WERI-Rb-1 (cell line): ENCODE results near the gene FAM3B.
A peak's percentile ranks its signal among the peaks of the same experiment; 100 is the strongest.

Source experiments
- DNase-seq: peaks from one replicate; pipeline ENCODE4 v3.0.0-alpha.2; 2020
- H3K27ac ChIP-seq: fragments of 250-450 bp; sonication (Bioruptor Pico); 2 replicates; pipeline ENCODE4 v1.5.1; 2020; ENCODE audit warnings: mild to moderate bottlenecking, moderate library complexity
- H3K27me3 ChIP-seq: fragments of 250-450 bp; sonication (Bioruptor Pico); 2 replicates; pipeline ENCODE4 v1.5.1; 2021; ENCODE audit warnings: mild to moderate bottlenecking, low read depth, moderate library complexity; ENCODE audit not compliant: insufficient read depth, severe bottlenecking
- H3K36me3 ChIP-seq: fragments of 250-450 bp; sonication (Bioruptor Pico); 2 replicates; pipeline ENCODE4 v1.5.1; 2020; ENCODE audit warnings: mild to moderate bottlenecking, moderate library complexity
- H3K4me3 ChIP-seq: 2 replicates; pipeline ENCODE4 v1.5.1; 2011; ENCODE audit warnings: low read depth, mild to moderate bottlenecking, control low read depth, low read length
- H3K9me3 ChIP-seq: fragments of 250-450 bp; sonication (Bioruptor Pico); 2 replicates; pipeline ENCODE4 v1.5.1; 2021; ENCODE audit warnings: mild to moderate bottlenecking, moderate library complexity; ENCODE audit not compliant: severe bottlenecking
- CTCF ChIP-seq: IDR thresholded peaks from 2 replicates; pipeline ENCODE4 v1.5.1; 2011; ENCODE audit warnings: low read depth, mild to moderate bottlenecking, control low read depth, inconsistent platforms, low read length

The FAM3B gene

GRCh38 chr21:41367945-41368734, 51.5 kb downstream of the FAM3B start:
- Histone ChIP-seq H3K27me3 (no peaks in the 10 kb centered on the region), H3K4me3 (no peak overlapping the region), H3K27ac (no peak overlapping the region), H3K9me3 (no peaks in the 10 kb centered on the region), H3K36me3 (no peaks in the 10 kb centered on the region)
- no peak for DNase-seq
- no peak for TF ChIP-seq CTCF

DNA sequence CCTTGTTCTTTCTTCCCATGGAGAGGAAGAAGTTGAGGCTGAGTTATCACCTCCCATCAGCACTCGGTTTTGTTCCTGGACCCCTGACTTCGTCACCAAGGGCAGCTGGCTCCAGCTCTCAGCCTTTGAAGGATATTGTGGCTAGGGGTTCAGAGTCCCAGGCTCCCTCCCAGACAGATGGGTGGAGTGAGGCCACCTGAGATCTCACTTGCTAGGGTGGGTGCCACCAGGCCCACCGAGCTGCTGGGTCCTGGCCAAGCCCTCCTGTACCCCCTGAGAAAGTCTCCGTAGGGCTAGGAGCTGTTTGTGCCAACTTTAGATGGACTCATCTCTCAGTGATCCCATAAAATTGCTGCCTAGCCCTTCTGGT, 52.1 kb downstream of the FAM3B start:
- Histone ChIP-seq H3K4me3 (no peak overlapping the region), H3K9me3 (no peaks in the 10 kb centered on the region), H3K36me3 (no peaks in the 10 kb centered on the region), H3K27me3 (no peaks in the 10 kb centered on the region), H3K27ac (no peak overlapping the region)
- DNase-seq: no peak
- no peak for TF ChIP-seq CTCF

GRCh38 chr21:41369105-41369919, 52.7 kb downstream of the FAM3B start:
- peak; percentile 81 for DNase-seq
- H3K27ac ChIP-seq: no peak overlapping the region

GRCh38 chr21:41369920-41370839, 53.6 kb downstream of the FAM3B start:
- Histone ChIP-seq H3K27ac (no peak overlapping the region), H3K36me3 (no peaks in the 10 kb centered on the region), H3K4me3 (no peak overlapping the region), H3K9me3 (no peaks in the 10 kb centered on the region), H3K27me3 (no peaks in the 10 kb centered on the region)
- no peak for TF ChIP-seq CTCF
- no peak for DNase-seq

More at GRCh38 chr21:41369105-41369919, 52.7 kb downstream of the FAM3B start:
- Histone ChIP-seq H3K36me3 (no peaks in the 10 kb centered on the region), H3K9me3 (no peaks in the 10 kb centered on the region), H3K4me3 (no peak overlapping the region), H3K27me3 (no peaks in the 10 kb centered on the region)
- TF ChIP-seq CTCF: peak; percentile 64

DNA sequence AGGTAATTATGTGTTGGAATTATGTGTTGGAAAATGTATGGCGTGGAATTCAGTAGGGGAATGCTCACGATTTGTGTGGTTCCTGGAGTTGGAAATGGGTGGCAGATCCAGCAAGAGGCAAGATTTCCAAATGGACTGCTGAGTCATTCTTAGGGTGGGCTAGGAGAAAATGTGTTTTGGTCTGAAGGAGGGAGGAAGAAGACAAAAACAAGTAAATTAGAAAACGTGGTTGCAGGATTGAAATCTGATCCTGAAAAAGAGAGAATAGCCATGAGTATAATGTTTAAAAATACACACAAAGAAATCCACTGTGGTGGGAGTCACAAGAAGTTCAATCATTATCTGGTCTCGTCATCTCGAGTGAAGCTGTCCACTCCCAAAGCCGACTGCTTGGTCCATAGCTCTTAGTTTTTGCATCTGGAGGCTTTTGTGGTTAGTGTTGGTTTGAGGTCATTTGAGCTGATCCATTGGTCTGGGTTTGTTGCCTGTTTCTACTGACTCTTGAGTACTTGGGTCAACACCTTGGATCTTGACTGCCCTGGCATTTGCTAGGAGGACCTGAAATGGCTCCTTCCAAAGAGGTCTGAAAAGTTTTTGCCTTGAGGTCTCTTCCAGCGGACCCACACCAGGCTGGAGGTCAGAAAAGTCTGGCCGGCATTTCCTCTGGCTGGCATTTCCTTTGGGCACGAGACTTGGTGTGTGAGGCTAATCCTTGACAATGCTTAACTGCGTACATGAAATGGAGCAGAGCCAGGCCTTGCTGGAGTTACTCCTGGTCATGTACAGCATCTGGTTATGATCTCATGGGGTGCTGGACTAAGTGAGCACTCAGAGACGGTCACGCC, 54.5 kb downstream of the FAM3B start:
- no peaks in the 10 kb centered on the region for H3K27me3 ChIP-seq
- no peak for TF ChIP-seq CTCF
- DNase-seq: no peak
- no peak overlapping the region for H3K27ac ChIP-seq
- H3K4me3 ChIP-seq: no peak overlapping the region
- H3K9me3 ChIP-seq: no peaks in the 10 kb centered on the region
- no peaks in the 10 kb centered on the region for H3K36me3 ChIP-seq
